Measurements from ENCODE around the gene SLC11A1.

SLC11A1 gene

DNA sequence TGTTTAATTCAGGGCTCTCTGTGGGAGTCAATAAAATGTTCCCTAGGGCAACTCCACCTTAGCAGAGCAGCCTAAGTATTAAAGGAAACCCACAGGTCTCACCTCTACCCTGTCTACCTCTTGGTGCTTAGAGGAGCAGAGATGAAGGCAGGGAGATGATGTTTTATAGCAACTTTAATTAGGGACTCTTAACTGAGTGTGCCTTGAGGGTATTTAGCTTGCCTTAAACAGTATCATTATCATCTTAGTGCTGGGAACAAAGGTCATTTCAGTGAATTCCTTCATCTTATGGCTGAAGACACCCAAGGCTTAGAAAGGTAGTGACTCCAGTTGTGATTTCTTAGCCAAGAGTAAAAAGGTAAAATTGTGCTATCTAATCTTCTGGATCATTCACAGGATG is 63.5 kb downstream of the SLC11A1 start:
- no peak for TF ChIP-seq CTCF (conservative IDR thresholded peaks at IDR 0.05; ENCODE audit: low read length)
- no peak overlapping the region for H3K4me3 ChIP-seq (ENCODE audit: low read length)

More for the DNA sequence above, 63.5 kb downstream of the SLC11A1 start:
- DNase-seq (ENCODE audit: low read depth) = no peak

Data from AG10803 (cell line).